CD14-positive monocyte (primary cell): ENCODE results near the gene AADAT. TPM values are rescaled to one million over a fixed set of nuclear protein-coding genes. Genes with fewer than 3 reads are reported as not detected.

Experiments used
- DNase-seq, 3 donors: peaks; one replicate each; pipeline ENCODE4 v3.0.0-alpha.2; 2011 to 2022
- H2AFZ ChIP-seq: 2 replicates; pipeline ENCODE4 v1.6.0; 2012; ENCODE audit warnings: mild to moderate bottlenecking, low read depth, low read length, inconsistent platforms; ENCODE audit not compliant: insufficient read depth, poor library complexity, severe bottlenecking
- H3K27ac ChIP-seq, 2 donors: 1 replicate in 1 of 2; 2 replicates in 1 of 2; pipeline ENCODE4 v1.5.1; 2012 to 2013; ENCODE audit warnings: low read length in 2 of 2, control low read depth in 1 of 2, inconsistent platforms in 1 of 2, low read depth in 1 of 2, mild to moderate bottlenecking in 1 of 2
- H3K27me3 ChIP-seq, 2 donors: one replicate each; pipeline versions ENCODE4 v1.6.0 to v1.6.1; 2011 to 2013; ENCODE audit warnings: low read length in 2 of 2; ENCODE audit not compliant: control insufficient read depth in 2 of 2, insufficient read depth in 2 of 2
- H3K36me3 ChIP-seq, 2 donors: replicated peaks in 1 of 2; 1 replicate in 1 of 2; 2 replicates in 1 of 2; pipeline versions ENCODE4 v1.5.1 to v1.6.1; 2012 to 2013; ENCODE audit warnings: low read length in 2 of 2, control low read depth in 1 of 2, inconsistent platforms in 1 of 2, mild to moderate bottlenecking in 1 of 2; ENCODE audit not compliant: insufficient read depth in 2 of 2, control insufficient read depth in 1 of 2
- H3K4me1 ChIP-seq, 2 donors: 1 replicate in 1 of 2; 2 replicates in 1 of 2; pipeline versions ENCODE4 v1.5.1 to v1.6.1; 2012 to 2013; ENCODE audit warnings: low read length in 2 of 2, control low read depth in 1 of 2, inconsistent platforms in 1 of 2, mild to moderate bottlenecking in 1 of 2, moderate library complexity in 1 of 2; ENCODE audit not compliant: insufficient read depth in 2 of 2, control insufficient read depth in 1 of 2
- H3K4me2 ChIP-seq: replicated peaks from 2 replicates; pipeline ENCODE3; 2012; ENCODE audit warnings: low read length, moderate library complexity, mild to moderate bottlenecking; ENCODE audit not compliant: poor library complexity, severe bottlenecking; ENCODE audit errors: extremely low read depth
- H3K4me3 ChIP-seq, 3 experiments: fragments of 200-600 bp in 1 of 3; sonication (generic) in 1 of 3; replicated peaks in 1 of 3; 1 replicate in 2 of 3; 2 replicates in 1 of 3; pipeline ENCODE4 v1.5.1; 2011 to 2013; ENCODE audit warnings: low read length in 3 of 3, mild to moderate bottlenecking in 3 of 3, control low read depth in 2 of 3, low read depth in 2 of 3, inconsistent platforms in 1 of 3, moderate library complexity in 1 of 3
- H3K79me2 ChIP-seq: 2 replicates; pipeline ENCODE4 v1.6.0; 2012; ENCODE audit warnings: mild to moderate bottlenecking, control low read depth, inconsistent platforms, low read length, moderate library complexity; ENCODE audit not compliant: insufficient read depth
- H3K9ac ChIP-seq: 2 replicates; pipeline ENCODE4 v1.6.0; 2017; ENCODE audit warnings: low read length, mild to moderate bottlenecking; ENCODE audit not compliant: insufficient read depth, poor library complexity, severe bottlenecking
- H3K9me3 ChIP-seq, 2 donors: replicated peaks in 1 of 2; 1 replicate in 1 of 2; 2 replicates in 1 of 2; pipeline versions ENCODE4 v1.5.1 to v1.6.1; 2012 to 2013; ENCODE audit warnings: low read length in 2 of 2, control low read depth in 1 of 2; ENCODE audit not compliant: control insufficient read depth in 1 of 2, insufficient read depth in 1 of 2
- H4K20me1 ChIP-seq: 2 replicates; pipeline ENCODE4 v1.6.0; 2012; ENCODE audit warnings: mild to moderate bottlenecking, low read length, control low read depth, moderate library complexity; ENCODE audit not compliant: insufficient read depth
- H3K27ac Mint-ChIP-seq, 7 donors: one replicate each; pipeline ENCODE4 v1.8.0; 2020; ENCODE audit warnings: mild to moderate bottlenecking in 7 of 7, mixed read lengths in 7 of 7, moderate library complexity in 6 of 7, inconsistent platforms in 2 of 7
- H3K27me3 Mint-ChIP-seq, 3 donors: one replicate each; pipeline ENCODE4 v1.8.0; 2021 to 2022; ENCODE audit warnings: low read depth in 3 of 3, mild to moderate bottlenecking in 3 of 3, mixed read lengths in 3 of 3, moderate library complexity in 3 of 3, inconsistent platforms in 1 of 3
- H3K36me3 Mint-ChIP-seq, 2 donors: one replicate each; pipeline ENCODE4 v1.8.0; 2020; ENCODE audit warnings: mixed read lengths in 2 of 2, inconsistent platforms in 1 of 2, mild to moderate bottlenecking in 1 of 2
- H3K4me1 Mint-ChIP-seq: one replicate; pipeline ENCODE4 v1.8.0; 2020; ENCODE audit warnings: mild to moderate bottlenecking, mixed read lengths
- H3K4me3 Mint-ChIP-seq, 2 donors: one replicate each; pipeline ENCODE4 v1.8.0; 2020; ENCODE audit warnings: mild to moderate bottlenecking in 2 of 2, mixed read lengths in 2 of 2, moderate library complexity in 1 of 2
- H3K9me3 Mint-ChIP-seq, 7 donors: one replicate each; pipeline ENCODE4 v1.8.0; 2020 to 2022; ENCODE audit warnings: mixed read lengths in 7 of 7, mild to moderate bottlenecking in 6 of 7, moderate library complexity in 6 of 7, inconsistent platforms in 2 of 7
- CTCF ChIP-seq: fragments of 200-600 bp; IDR thresholded peaks from one replicate; pipeline ENCODE4 v1.8.0; 2022; ENCODE audit warnings: antibody characterized with exemption, mild to moderate bottlenecking
- WGBS: methylation state at CpG from one replicate; pipeline ENCODE4 v1.1.5; 2013; ENCODE audit warnings: missing lambda C conversion rate; ENCODE audit not compliant: insufficient coverage; 5-methylcytosine and 5-hydroxymethylcytosine counted together
- intact Hi-C, 2 donors: fragments of 100-400 bp; cut with micrococcal nuclease; formaldehyde crosslinking; loops; one replicate each; pipeline versions ENCODE4 v1.15.0 to v1.15.1; 2023
- polyA plus RNA-seq, 3 donors: library from polyadenylated mRNA; depleted of rRNA in 1 of 3; unstranded in 2 of 3; stranded (reverse) in 1 of 3; fragments of 300-500 nt in 2 of 3; fragments of >200 nt in 1 of 3; fragmentation: Illumina TruSeq in 2 of 3; gene quantifications; 1 replicate in 2 of 3; 2 replicates in 1 of 3; pipeline ENCODE4 v1.2.3, GENCODE V29; 2012 to 2021

AADAT gene
- polyA plus RNA-seq, 3 donors = not detected

GRCh38 chr4:170091069-170091696 lies 1.4 kb upstream of the AADAT start:
- Mint-ChIP-seq H3K4me3 (no peak overlapping the region), H3K9me3 (peaks cover 0 to 12% (median 2%) of the 10 kb centered on the region in 7 donors), H3K27me3 (peaks cover 38 to 59% (median 49%) of the 10 kb centered on the region in 3 donors), H3K27ac (no peak overlapping the region), H3K4me1 (peaks cover 10% of the 10 kb centered on the region), H3K36me3 (no peaks in the 10 kb centered on the region)
- H3K27me3 ChIP-seq = peaks cover 37 to 49% of the 10 kb centered on the region in 2 donors
- no peak overlapping the region for H3K4me2 ChIP-seq
- WGBS = 96% methylated on average over 41 of the region's 47 CpGs
- H4K20me1 ChIP-seq = no peaks in the 10 kb centered on the region
- H3K4me1 ChIP-seq = peaks cover 3 to 11% of the 10 kb centered on the region in 2 donors
- TF ChIP-seq CTCF = no peak
- H3K9ac ChIP-seq = no peak overlapping the region
- intact Hi-C loops = no loop called here
- no peak overlapping the region for H3K4me3 ChIP-seq
- peaks cover 0 to 5% of the 10 kb centered on the region in 2 donors for H3K9me3 ChIP-seq
- H3K79me2 ChIP-seq = no peaks in the 10 kb centered on the region
- no peak overlapping the region for H2AFZ ChIP-seq
- no peak for DNase-seq
- H3K36me3 ChIP-seq = no peaks in the 10 kb centered on the region
- no peak overlapping the region for H3K27ac ChIP-seq

GRCh38 chr4:170090352-170091052 lies 746 bp upstream of the AADAT start:
- Mint-ChIP-seq H3K27me3 (peaks cover 41 to 64% (median 49%) of the 10 kb centered on the region in 3 donors), H3K36me3 (no peaks in the 10 kb centered on the region), H3K27ac (no peak overlapping the region), H3K9me3 (peaks cover 0 to 12% (median 2%) of the 10 kb centered on the region in 7 donors), H3K4me3 (peak overlapping the region; percentile 25 to 88), H3K4me1 (peaks cover 10% of the 10 kb centered on the region)
- Histone ChIP-seq H3K4me2 (peak overlapping the region; percentile 68), H3K27me3 (peaks cover 37 to 55% of the 10 kb centered on the region in 2 donors), H4K20me1 (no peaks in the 10 kb centered on the region), H3K4me1 (peaks cover 3 to 11% of the 10 kb centered on the region in 2 donors), H3K79me2 (no peaks in the 10 kb centered on the region), H3K36me3 (no peaks in the 10 kb centered on the region), H3K27ac (no peak overlapping the region), H2AFZ (peak overlapping the region; percentile 41), H3K4me3 (peak overlapping the region in 1 of 3 experiments; percentile 61), H3K9me3 (peaks cover 0 to 5% of the 10 kb centered on the region in 2 donors), H3K9ac (no peak overlapping the region)
- DNase-seq = no peak
- intact Hi-C loops = no loop called here
- WGBS = 11% methylated on average over 6 of the region's 9 CpGs
- no peak for TF ChIP-seq CTCF
